SU-DHL-6 (cell line): ENCODE measurements around the gene HDGFL2.
A peak's percentile ranks its signal among the peaks of the same experiment; 100 is the strongest.

Experiments
- H2AFZ ChIP-seq: fragments of 200-600 bp; sonication (generic); 2 replicates; pipeline ENCODE4 v1.6.1; 2014; ENCODE audit warnings: low read depth, mild to moderate bottlenecking, moderate library complexity, mixed read lengths, antibody characterized with exemption, low read length; ENCODE audit not compliant: severe bottlenecking
- H3F3A ChIP-seq: fragments of 200-600 bp; shearing (Covaris generic); 2 replicates; pipeline ENCODE4 v1.6.0; 2016; ENCODE audit warnings: antibody characterized with exemption, mild to moderate bottlenecking; ENCODE audit not compliant: insufficient read depth
- H3K27ac ChIP-seq: fragments of 200-600 bp; sonication (generic); 2 replicates; pipeline ENCODE4 v1.5.1; 2016; ENCODE audit warnings: low read depth, mild to moderate bottlenecking, low read length, moderate library complexity, mixed read lengths
- H3K27me3 ChIP-seq: fragments of 200-600 bp; sonication (generic), shearing (Covaris generic); 2 replicates; pipeline ENCODE4 v1.6.0; 2014; ENCODE audit warnings: mild to moderate bottlenecking, low read length
- H3K36me3 ChIP-seq: fragments of 200-600 bp; sonication (generic); 2 replicates; pipeline ENCODE4 v1.6.1; 2014; ENCODE audit warnings: mild to moderate bottlenecking, low read length, mixed read lengths
- H3K4me2 ChIP-seq: fragments of 300-600, 200-600 bp; shearing (Covaris generic), sonication (generic); 2 replicates; pipeline ENCODE4 v1.6.0; 2014; ENCODE audit warnings: low read length, low read depth, mild to moderate bottlenecking; ENCODE audit not compliant: poor library complexity, severe bottlenecking
- H3K4me3 ChIP-seq: fragments of 200-600 bp; sonication (generic); 2 replicates; pipeline ENCODE4 v1.5.1; 2014; ENCODE audit warnings: antibody characterized with exemption, low read length, mild to moderate bottlenecking, mixed read lengths; ENCODE audit not compliant: insufficient read depth, poor library complexity, severe bottlenecking
- H3K79me2 ChIP-seq: fragments of 200-600 bp; sonication (generic); 2 replicates; pipeline ENCODE4 v1.6.1; 2014; ENCODE audit warnings: mild to moderate bottlenecking, low read length, moderate library complexity; ENCODE audit not compliant: insufficient read depth
- H3K9ac ChIP-seq: fragments of 200-600 bp; sonication (generic); 2 replicates; pipeline ENCODE4 v1.7.0; 2014; ENCODE audit warnings: mild to moderate bottlenecking, low read length
- H3K9me2 ChIP-seq: fragments of 200-600 bp; sonication (generic); replicated peaks from 2 replicates; pipeline ENCODE4 v1.6.1; 2014; ENCODE audit warnings: low read length; ENCODE audit not compliant: insufficient read depth
- H3K9me3 ChIP-seq: fragments of 200-600 bp; sonication (generic); 2 replicates; pipeline ENCODE4 v1.6.1; 2014; ENCODE audit warnings: low read length, mixed read lengths; ENCODE audit not compliant: insufficient read depth
- H4K20me1 ChIP-seq: fragments of 200-600 bp; sonication (generic); 2 replicates; pipeline ENCODE4 v1.6.1; 2014; ENCODE audit warnings: low read depth, mild to moderate bottlenecking, antibody characterized with exemption, low read length, moderate library complexity, mixed read lengths
- CTCF ChIP-seq: fragments of 200-600 bp; sonication (generic); IDR thresholded peaks from one replicate; pipeline ENCODE4 v1.5.1; 2017; ENCODE audit warnings: antibody characterized with exemption, mild to moderate bottlenecking, low read length, moderate library complexity; ENCODE audit not compliant: insufficient read depth, poor library complexity, severe bottlenecking
- EZH2phosphoT487 ChIP-seq: fragments of 200-600 bp; sonication (generic), shearing (Covaris generic); conservative IDR thresholded peaks from 2 replicates; pipeline ENCODE4 v1.6.1; 2018; ENCODE audit warnings: mild to moderate bottlenecking, antibody characterized with exemption, low read length, moderate library complexity, mixed read lengths

Gene HDGFL2

GRCh38 chr19:4472174-4472974 is at the start of gene HDGFL2:
HDGFL2 (plus strand) TSS chr19:4472297; CDS start chr19:4472351, 54 bp downstream.
- Histone ChIP-seq H2AFZ (peak within 1 kb of the TSS; percentile 62), H3K4me3 (peak within 1 kb of the TSS; percentile 99), H3K9me2 (no peaks in the 10 kb centered on the region), H3K27ac (peak within 1 kb of the TSS; percentile 74), H3K27me3 (no peaks in the 10 kb centered on the region), H4K20me1 (no peaks in the 10 kb centered on the region), H3K36me3 (no peaks in the 10 kb centered on the region), H3K9ac (peak within 1 kb of the TSS; percentile 95), H3K4me2 (peak within 1 kb of the TSS; percentile 89), H3K79me2 (peaks cover 23% of the 10 kb centered on the region), H3K9me3 (no peaks in the 10 kb centered on the region), H3F3A (no peaks in the 10 kb centered on the region)
- TF ChIP-seq CTCF, result no peak
- TF ChIP-seq EZH2phosphoT487, result no peak

DNA sequence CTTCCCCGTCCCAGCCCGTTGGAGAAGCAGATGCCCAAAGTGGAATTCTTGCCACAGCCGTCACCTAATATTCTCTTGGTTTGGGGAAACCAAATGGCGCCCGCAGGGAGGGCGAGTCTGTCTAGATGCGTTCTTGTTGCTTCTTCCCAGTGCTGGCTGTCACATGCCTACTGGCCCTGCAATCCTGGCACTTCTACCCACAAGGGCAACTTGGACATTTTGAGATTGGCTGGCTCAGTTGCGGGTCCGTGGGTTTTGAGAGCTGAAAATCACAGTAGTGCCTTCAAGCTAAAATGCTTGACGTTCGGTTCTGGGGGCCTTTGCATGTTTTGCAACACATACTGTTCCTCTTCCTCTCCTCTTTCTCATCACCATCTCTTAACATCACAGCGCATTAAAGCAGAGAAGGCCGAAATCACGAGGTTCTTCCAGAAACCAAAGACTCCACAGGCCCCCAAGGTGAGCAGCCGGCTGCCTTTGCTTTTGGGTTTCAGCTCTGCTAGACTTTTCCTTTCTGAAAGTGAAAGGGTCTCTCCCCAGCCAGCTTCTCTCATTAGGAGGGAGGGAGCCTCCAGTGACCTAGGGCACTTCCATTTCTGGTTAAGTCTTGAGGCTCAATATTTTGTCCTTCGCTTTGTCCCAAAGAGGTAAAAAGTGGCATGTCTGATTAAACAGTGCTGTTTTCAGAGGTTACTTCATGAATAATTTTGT is 48.5 kb upstream of the HDGFL2 start:
- H3K79me2 ChIP-seq, result peaks cover 12% of the 10 kb centered on the region; the same call in 1 of the 2 replicates
- TF ChIP-seq EZH2phosphoT487, result no peak
- no peak for TF ChIP-seq CTCF
- no peak overlapping the region for H3K27ac ChIP-seq
- no peaks in the 10 kb centered on the region for H4K20me1 ChIP-seq
- no peaks in the 10 kb centered on the region for H3F3A ChIP-seq
- no peaks in the 10 kb centered on the region for H3K9me3 ChIP-seq
- H3K9ac ChIP-seq, result no peak overlapping the region
- H3K36me3 ChIP-seq, result peaks cover 11% of the 10 kb centered on the region; the same call in 1 of the 2 replicates
- H3K9me2 ChIP-seq, result no peaks in the 10 kb centered on the region
- no peak overlapping the region for H2AFZ ChIP-seq
- no peaks in the 10 kb centered on the region for H3K27me3 ChIP-seq
- H3K4me3 ChIP-seq, result no peak overlapping the region
- H3K4me2 ChIP-seq, result no peak overlapping the region

DNA sequence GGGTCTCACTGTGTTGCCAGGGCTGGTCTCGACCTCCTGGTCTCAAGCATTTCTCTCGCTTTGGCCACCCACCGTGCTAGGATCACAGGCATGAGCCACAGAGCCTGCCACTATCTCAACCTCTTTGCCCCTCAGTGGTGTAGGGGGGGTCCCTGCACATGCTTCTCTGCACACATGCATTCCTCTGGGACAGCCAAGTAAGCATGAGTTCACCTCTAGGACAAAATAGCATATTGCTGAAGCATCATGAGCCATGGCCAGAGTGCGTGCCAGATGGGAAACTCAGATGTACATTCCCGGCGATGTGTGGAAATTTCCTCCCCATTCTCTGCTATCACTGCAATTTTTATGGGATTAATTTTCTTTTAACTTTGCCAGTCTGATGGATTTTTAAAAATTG is 46.6 kb upstream of the HDGFL2 start:
- no peaks in the 10 kb centered on the region for H3K9me2 ChIP-seq
- peaks cover 12% of the 10 kb centered on the region; the same call in 1 of the 2 replicates for H3K36me3 ChIP-seq
- H3F3A ChIP-seq, result no peaks in the 10 kb centered on the region
- H3K79me2 ChIP-seq, result peaks cover 4% of the 10 kb centered on the region; the same call in 1 of the 2 replicates
- no peak overlapping the region for H3K9ac ChIP-seq
- H3K9me3 ChIP-seq, result no peaks in the 10 kb centered on the region
- H2AFZ ChIP-seq, result no peak overlapping the region
- no peak overlapping the region for H3K4me3 ChIP-seq
- no peaks in the 10 kb centered on the region for H3K27me3 ChIP-seq
- no peak overlapping the region for H3K27ac ChIP-seq
- H3K4me2 ChIP-seq, result no peak overlapping the region
- no peaks in the 10 kb centered on the region for H4K20me1 ChIP-seq
- TF ChIP-seq EZH2phosphoT487 (no peak), CTCF (no peak)
